Loucy (cell line): ENCODE measurements around the gene RNF19B.

Source experiments
- H2AFZ ChIP-seq: fragments of 200-600 bp; sonication (generic); 2 replicates; pipeline ENCODE4 v1.6.0; 2016; ENCODE audit warnings: antibody characterized with exemption, mild to moderate bottlenecking, low read length, moderate library complexity
- H3F3A ChIP-seq: fragments of 200-600 bp; 2 replicates; pipeline ENCODE4 v1.6.0; 2016; ENCODE audit warnings: antibody characterized with exemption, low read depth, mild to moderate bottlenecking
- H3K27me3 ChIP-seq: fragments of 200-600 bp; sonication (generic); 2 replicates; pipeline ENCODE4 v1.6.1; 2014; ENCODE audit warnings: low read length, mild to moderate bottlenecking; ENCODE audit not compliant: insufficient read depth, poor library complexity, severe bottlenecking
- H3K36me3 ChIP-seq: fragments of 200-600 bp; sonication (generic); 2 replicates; pipeline ENCODE4 v1.6.1; 2016; ENCODE audit warnings: low read length; ENCODE audit not compliant: insufficient read depth
- H3K4me1 ChIP-seq: fragments of 200-600 bp; sonication (generic); 2 replicates; pipeline ENCODE4 v1.5.1; 2014; ENCODE audit warnings: low read length, mild to moderate bottlenecking; ENCODE audit not compliant: insufficient read depth, poor library complexity, severe bottlenecking
- H3K4me2 ChIP-seq: fragments of 200-600 bp; sonication (generic); 2 replicates; pipeline ENCODE4 v1.6.0; 2014; ENCODE audit warnings: antibody characterized with exemption, low read length, low read depth, mild to moderate bottlenecking; ENCODE audit not compliant: poor library complexity, severe bottlenecking
- H3K4me3 ChIP-seq: fragments of 200-600 bp; sonication (generic); 2 replicates; pipeline ENCODE4 v1.5.1; 2014; ENCODE audit warnings: low read length, mild to moderate bottlenecking, mixed read lengths; ENCODE audit not compliant: poor library complexity, severe bottlenecking
- H3K79me2 ChIP-seq: fragments of 200-600 bp; sonication (generic); 2 replicates; pipeline ENCODE4 v1.6.1; 2014; ENCODE audit warnings: low read length; ENCODE audit not compliant: insufficient read depth
- H3K9ac ChIP-seq: fragments of 200-600 bp; sonication (generic); 2 replicates; pipeline ENCODE4 v1.6.0; 2014; ENCODE audit warnings: mild to moderate bottlenecking, low read depth, low read length, moderate library complexity; ENCODE audit not compliant: poor library complexity, severe bottlenecking
- H3K9me2 ChIP-seq: fragments of 200-600 bp; sonication (generic); replicated peaks from 2 replicates; pipeline ENCODE4 v1.6.1; 2016; ENCODE audit warnings: low read depth, low read length, mixed read lengths
- H3K9me3 ChIP-seq: fragments of 200-600 bp; sonication (generic); 2 replicates; pipeline ENCODE4 v1.6.1; 2014; ENCODE audit warnings: mild to moderate bottlenecking, antibody characterized with exemption, low read length, low read depth; ENCODE audit not compliant: insufficient read depth
- H4K20me1 ChIP-seq: fragments of 200-600 bp; sonication (generic); 2 replicates; pipeline ENCODE4 v1.6.0; 2014; ENCODE audit warnings: antibody characterized with exemption, low read length, mild to moderate bottlenecking; ENCODE audit not compliant: insufficient read depth, poor library complexity, severe bottlenecking
- CTCF ChIP-seq: fragments of 200-600 bp; sonication (generic); conservative IDR thresholded peaks from 2 replicates; pipeline ENCODE4 v1.5.1; 2014; ENCODE audit warnings: mild to moderate bottlenecking, antibody characterized with exemption, low read length
- EZH2phosphoT487 ChIP-seq: fragments of 200-600 bp; IDR thresholded peaks from 2 replicates; pipeline ENCODE4 v1.6.1; 2018; ENCODE audit warnings: antibody characterized with exemption, mild to moderate bottlenecking, moderate library complexity, borderline replicate concordance

RNF19B gene

GRCh38 chr1:33010932-33011731 lies 46.5 kb upstream of the RNF19B start:
- TF ChIP-seq CTCF (no peak), EZH2phosphoT487 (no peak)
- H2AFZ ChIP-seq: no peak overlapping the region

GRCh38 chr1:33009561-33009960 lies 45.0 kb upstream of the RNF19B start:
- H3K79me2 ChIP-seq: no peaks in the 10 kb centered on the region
- no peaks in the 10 kb centered on the region for H3K9me3 ChIP-seq
- H3K36me3 ChIP-seq: peaks cover 66% of the 10 kb centered on the region
- H2AFZ ChIP-seq: no peak overlapping the region
- no peaks in the 10 kb centered on the region for H3K4me1 ChIP-seq
- no peak overlapping the region for H3K9ac ChIP-seq
- H3K27me3 ChIP-seq: no peaks in the 10 kb centered on the region
- H3K4me3 ChIP-seq: no peak overlapping the region
- H4K20me1 ChIP-seq: no peaks in the 10 kb centered on the region
- TF ChIP-seq EZH2phosphoT487 (no peak), CTCF (no peak)
- no peak overlapping the region for H3K4me2 ChIP-seq
- H3F3A ChIP-seq: no peaks in the 10 kb centered on the region
- no peaks in the 10 kb centered on the region for H3K9me2 ChIP-seq

More at GRCh38 chr1:33010932-33011731, 46.5 kb upstream of the RNF19B start:
- no peaks in the 10 kb centered on the region for H3K4me1 ChIP-seq
- no peak overlapping the region for H3K9ac ChIP-seq
- H3K79me2 ChIP-seq: no peaks in the 10 kb centered on the region
- H3K9me3 ChIP-seq: no peaks in the 10 kb centered on the region
- no peaks in the 10 kb centered on the region for H4K20me1 ChIP-seq
- H3F3A ChIP-seq: no peaks in the 10 kb centered on the region
- peaks cover 73% of the 10 kb centered on the region for H3K36me3 ChIP-seq
- no peak overlapping the region for H3K4me3 ChIP-seq
- H3K4me2 ChIP-seq: no peak overlapping the region
- no peaks in the 10 kb centered on the region for H3K27me3 ChIP-seq
- H3K9me2 ChIP-seq: no peaks in the 10 kb centered on the region

GRCh38 chr1:33008051-33008914 lies 43.7 kb upstream of the RNF19B start:
- no peak for TF ChIP-seq CTCF
- TF ChIP-seq EZH2phosphoT487: no peak
- Histone ChIP-seq H3K79me2 (no peaks in the 10 kb centered on the region), H3K27me3 (no peaks in the 10 kb centered on the region), H4K20me1 (no peaks in the 10 kb centered on the region), H3K4me2 (no peak overlapping the region), H3K36me3 (peaks cover 53% of the 10 kb centered on the region), H3K9me2 (no peaks in the 10 kb centered on the region), H3K4me1 (no peaks in the 10 kb centered on the region), H3K4me3 (no peak overlapping the region), H2AFZ (no peak overlapping the region), H3F3A (no peaks in the 10 kb centered on the region), H3K9ac (no peak overlapping the region), H3K9me3 (no peaks in the 10 kb centered on the region)
